SK-N-SH (cell line): ENCODE data around the gene MIP. TPM values are rescaled to one million over a fixed set of nuclear protein-coding genes. Genes with fewer than 3 reads are reported as not detected.

ENCODE experiments used
- CTCF ChIA-PET: fragments of 300-600, 350-600 bp; formaldehyde crosslinking; extraction: SDS; loops from one replicate; lab custom pipeline; 2021; lab: Yijun Ruan, JAX
- POLR2A ChIA-PET: fragments of 350-600 bp; sonication (Branson Sonifier 250); formaldehyde crosslinking; extraction: SDS; loops from one replicate; lab custom pipeline; 2020; ENCODE audit warnings: antibody characterized with exemption, inconsistent platforms; lab: Yijun Ruan, JAX
- DNase-seq: peaks from one replicate; pipeline ENCODE4 v3.0.0; 2012
- H2AFZ ChIP-seq: fragments of 200-600 bp; sonication (generic); 2 replicates; pipeline ENCODE4 v1.8.1; 2016; ENCODE audit warnings: antibody characterized with exemption, mild to moderate bottlenecking, low read depth
- H3F3A ChIP-seq: fragments of 200-600 bp; sonication (generic); replicated peaks from 2 replicates; pipeline ENCODE3; 2016; ENCODE audit warnings: antibody characterized with exemption, mild to moderate bottlenecking; ENCODE audit not compliant: insufficient read depth
- H3K27ac ChIP-seq, 2 experiments: fragments of 200-500 bp in 1 of 2; fragments of 200-600 bp in 1 of 2; sonication (Bioruptor generic) in 1 of 2; sonication (generic), shearing (Covaris generic) in 1 of 2; 2 replicates each; pipeline versions ENCODE4 v1.5.1 to v1.6.1; 2014 to 2016; ENCODE audit warnings: low read depth in 2 of 2, inconsistent platforms in 1 of 2, low read length in 1 of 2, mild to moderate bottlenecking in 1 of 2, mixed read lengths in 1 of 2
- H3K27me3 ChIP-seq: fragments of 200-600 bp; sonication (generic), shearing (Covaris generic); 2 replicates; pipeline ENCODE4 v1.6.1; 2016; ENCODE audit warnings: mixed run types; ENCODE audit not compliant: insufficient read depth
- H3K36me3 ChIP-seq, 2 experiments: fragments of 200-500 bp in 1 of 2; fragments of 200-600 bp in 1 of 2; sonication (Bioruptor generic) in 1 of 2; sonication (generic) in 1 of 2; replicated peaks in 1 of 2; 2 replicates each; pipeline versions ENCODE3 to v1.5.1; 2014 to 2016; ENCODE audit warnings: low read length in 1 of 2, mild to moderate bottlenecking in 1 of 2; ENCODE audit not compliant: insufficient read depth in 2 of 2, control insufficient read depth in 1 of 2
- H3K4me1 ChIP-seq, 2 experiments: fragments of 200-500 bp in 1 of 2; fragments of 200-600 bp in 1 of 2; sonication (Bioruptor generic) in 1 of 2; sonication (generic), shearing (Covaris generic) in 1 of 2; 2 replicates each; pipeline versions ENCODE4 v1.5.1 to v1.6.1; 2014 to 2016; ENCODE audit warnings: low read depth in 1 of 2, low read length in 1 of 2, mixed run types in 1 of 2; ENCODE audit not compliant: insufficient read depth in 2 of 2, control insufficient read depth in 1 of 2
- H3K4me2 ChIP-seq: fragments of 200-600 bp; sonication (generic), shearing (Covaris generic); 2 replicates; pipeline ENCODE4 v1.6.1; 2017; ENCODE audit warnings: mixed run types
- H3K4me3 ChIP-seq, 2 experiments: fragments of 200-500 bp in 1 of 2; fragments of 200-600 bp in 1 of 2; sonication (Bioruptor generic) in 1 of 2; sonication (generic), shearing (Covaris generic) in 1 of 2; 2 replicates each; pipeline versions ENCODE4 v1.5.1 to v1.8.1; 2014 to 2016; ENCODE audit warnings: low read depth in 2 of 2, inconsistent platforms in 1 of 2, low read length in 1 of 2, mild to moderate bottlenecking in 1 of 2, mixed read lengths in 1 of 2, moderate library complexity in 1 of 2
- H3K79me2 ChIP-seq: fragments of 200-600 bp; sonication (generic); 2 replicates; pipeline ENCODE4 v1.8.1; 2017; ENCODE audit warnings: mild to moderate bottlenecking; ENCODE audit not compliant: insufficient read depth
- H3K9ac ChIP-seq: fragments of 200-600 bp; sonication (generic); 2 replicates; pipeline ENCODE4 v1.6.1; 2017; ENCODE audit warnings: mixed run types
- H3K9me2 ChIP-seq: fragments of 200-600 bp; sonication (generic); 2 replicates; pipeline ENCODE4 v1.6.1; 2017; ENCODE audit warnings: mixed run types
- H3K9me3 ChIP-seq: fragments of 200-600 bp; sonication (generic); 2 replicates; pipeline ENCODE4 v1.6.1; 2017; ENCODE audit warnings: mixed run types, mild to moderate bottlenecking, moderate library complexity
- H4K20me1 ChIP-seq: fragments of 200-600 bp; sonication (generic); 2 replicates; pipeline ENCODE4 v1.6.1; 2017; ENCODE audit warnings: mild to moderate bottlenecking, mixed run types; ENCODE audit not compliant: insufficient read depth
- CTCF ChIP-seq: fragments of 200-600 bp; sonication (generic); IDR thresholded peaks from 2 replicates; pipeline ENCODE4 v1.6.1; 2017; ENCODE audit warnings: antibody characterized with exemption, mild to moderate bottlenecking, moderate library complexity
- ELF1 ChIP-seq: IDR thresholded peaks from 2 replicates; pipeline ENCODE4 v1.4.0; 2012
- EP300 ChIP-seq, 2 experiments: IDR thresholded peaks; 2 replicates each; pipeline versions ENCODE4 v1.4.0 to v1.6.1; 2012; ENCODE audit warnings: borderline replicate concordance in 1 of 2, low read depth in 1 of 2, low read length in 1 of 2
- EZH2phosphoT487 ChIP-seq: fragments of 200-600 bp; sonication (generic); IDR thresholded peaks from 2 replicates; pipeline ENCODE4 v1.6.1; 2017; ENCODE audit warnings: low read depth, mixed run types, mild to moderate bottlenecking, antibody characterized with exemption, moderate library complexity, borderline replicate concordance
- FOSL2 ChIP-seq: IDR thresholded peaks from 2 replicates; pipeline ENCODE4 v1.4.0; 2012; ENCODE audit warnings: low read depth, mild to moderate bottlenecking, moderate library complexity, borderline replicate concordance
- GABPA ChIP-seq: IDR thresholded peaks from 2 replicates; pipeline ENCODE4 v1.4.0; 2012; ENCODE audit warnings: low read depth, mild to moderate bottlenecking
- IRF3 ChIP-seq: fragments of 150-350 bp; IDR thresholded peaks from 2 replicates; pipeline ENCODE4 v1.6.1; 2016; ENCODE audit warnings: mild to moderate bottlenecking, low read depth, low read length
- JUND ChIP-seq: IDR thresholded peaks from 2 replicates; pipeline ENCODE4 v1.4.0; 2012
- MXI1 ChIP-seq: IDR thresholded peaks from 2 replicates; pipeline ENCODE4 v1.6.1; 2012; ENCODE audit warnings: mild to moderate bottlenecking, low read depth, low read length, improper control_type of control experiment
- POLR2AphosphoS5 ChIP-seq: IDR thresholded peaks from 2 replicates; pipeline ENCODE4 v1.6.1; 2012; ENCODE audit warnings: low read depth, low read length
- RXRA ChIP-seq: IDR thresholded peaks from 2 replicates; pipeline ENCODE4 v1.4.0; 2012; ENCODE audit warnings: low read depth, mild to moderate bottlenecking, borderline replicate concordance
- SMC3 ChIP-seq: IDR thresholded peaks from 2 replicates; pipeline ENCODE4 v1.6.1; 2012; ENCODE audit warnings: low read depth, low read length, improper control_type of control experiment
- TAF1 ChIP-seq: IDR thresholded peaks from 2 replicates; pipeline ENCODE4 v1.6.1; 2012; ENCODE audit warnings: low read depth, mild to moderate bottlenecking, low read length, moderate library complexity, borderline replicate concordance
- USF1 ChIP-seq: IDR thresholded peaks from 2 replicates; pipeline ENCODE4 v1.4.0; 2012; ENCODE audit warnings: low read depth, borderline replicate concordance
- YY1 ChIP-seq: IDR thresholded peaks from 2 replicates; pipeline ENCODE4 v1.4.0; 2012; ENCODE audit warnings: low read depth, mild to moderate bottlenecking
- ZBTB33 ChIP-seq: IDR thresholded peaks from 2 replicates; pipeline ENCODE4 v1.4.0; 2012; ENCODE audit warnings: low read depth, borderline replicate concordance
- WGBS: methylation state at CpG from one replicate; pipeline ENCODE4 v1.1.6; 2017; ENCODE audit warnings: low lambda C conversion rate; 5-methylcytosine and 5-hydroxymethylcytosine counted together
- polyA plus RNA-seq, 3 experiments: library from polyadenylated mRNA; depleted of rRNA; stranded (reverse); fragments of >200 nt; gene quantifications; 2 replicates each; pipeline ENCODE4 v1.2.3, GENCODE V29; 2012

MIP gene
- polyA plus RNA-seq, 1 of the 3 experiments (the other 2 are of a cell fraction) = not detected

- peak overlapping the region; percentile 81 to 86 for H3K4me3 ChIP-seq
- peak overlapping the region; percentile 85 for H3K4me2 ChIP-seq
- CTCF ChIA-PET = interaction anchor here (0.8 to 1.0 kb wide), 2 partner anchors 8 to 11 kb away, joined by 3 read pairs; no protein-coding TSS in a partner anchor
- 26% methylated on average over 19 of the region's 19 CpGs for WGBS
- peaks cover 10% of the 10 kb centered on the region for H3F3A ChIP-seq
- H3K27me3 ChIP-seq = no peaks in the 10 kb centered on the region
- peak; percentile 59 for DNase-seq
- H3K27ac ChIP-seq = peak overlapping the region; percentile 87 to 88; a peak in 3 of 4 replicates
- H3K79me2 ChIP-seq = peaks cover 28% of the 10 kb centered on the region
- peaks cover 6 to 13% of the 10 kb centered on the region in 2 experiments for H3K36me3 ChIP-seq
- H3K9me2 ChIP-seq = no peaks in the 10 kb centered on the region
- peak overlapping the region; percentile 98 for H2AFZ ChIP-seq
- H4K20me1 ChIP-seq = no peaks in the 10 kb centered on the region
- peak overlapping the region; percentile 94 for H3K9ac ChIP-seq
- peaks cover 6 to 9% of the 10 kb centered on the region in 2 experiments; a peak in 1 of 4 replicates for H3K4me1 ChIP-seq
- TF ChIP-seq SMC3 (no peak), EP300 (IDR thresholded peaks at IDR 0.05; ENCODE audit: borderline replicate concordance in 1 of 2, low read depth in 1 of 2, low read length in 1 of 2) (no peak), EZH2phosphoT487 (no peak)
- H3K9me3 ChIP-seq = no peaks in the 10 kb centered on the region
- POLR2A ChIA-PET = interaction anchor here (0.8 kb wide), 1 partner anchor 20 kb away, joined by 3 read pairs; the partner anchor contains the start of gene TIMELESS
Observed at GRCh38 chr12:56469007-56469930, 14.8 kb upstream of the MIP start.

GRCh38 chr12:56468216-56469006 is 14.0 kb upstream of the MIP start, which contains the start of gene SPRYD4:
TSS of gene SPRYD4 (plus strand) at chr12:56468578. CDS start at chr12:56468592, 14 bp downstream.
- peaks cover 6 to 9% of the 10 kb centered on the region in 2 experiments; a peak in 1 of 4 replicates for H3K4me1 ChIP-seq
- CTCF ChIA-PET = interaction anchor here (0.6 to 1.5 kb wide), 5 partner anchors 9 to 279 kb away, joined by 3 to 6 read pairs (median 3); partner anchors contain the start of genes CNPY2 and SMARCC2
- H3F3A ChIP-seq = peaks cover 10% of the 10 kb centered on the region
- H4K20me1 ChIP-seq = no peaks in the 10 kb centered on the region
- H3K79me2 ChIP-seq = peaks cover 28% of the 10 kb centered on the region
- no peaks in the 10 kb centered on the region for H3K27me3 ChIP-seq
- peak; percentile 94 for DNase-seq
- peaks cover 4 to 11% of the 10 kb centered on the region in 2 experiments for H3K36me3 ChIP-seq
- peak within 1 kb of the TSS; percentile 81 to 86 for H3K4me3 ChIP-seq
- WGBS = 1% methylated on average over 33 of the region's 43 CpGs
- POLR2A ChIA-PET = interaction anchor here (0.8 kb wide), 1 partner anchor 19 kb away, joined by 3 read pairs; the partner anchor contains the start of gene TIMELESS
- peak within 1 kb of the TSS; percentile 94 for H3K9ac ChIP-seq
- no peaks in the 10 kb centered on the region for H3K9me2 ChIP-seq
- H3K9me3 ChIP-seq = no peaks in the 10 kb centered on the region
- H3K4me2 ChIP-seq = peak within 1 kb of the TSS; percentile 85
- H3K27ac ChIP-seq = peak within 1 kb of the TSS; percentile 87 to 88
- H2AFZ ChIP-seq = peak within 1 kb of the TSS; percentile 98
- peak; percentile 17; the same call in 1 of the 2 replicates for TF ChIP-seq FOSL2
- TF ChIP-seq YY1 = peak; percentile 92
- TF ChIP-seq RXRA = no peak
- peak; percentile 95 for TF ChIP-seq USF1
- TF ChIP-seq GABPA = peak; percentile 38; the same call in 1 of the 2 replicates
- no peak for TF ChIP-seq IRF3
- peak; percentile 99 for TF ChIP-seq MXI1
- peak; percentile 95 for TF ChIP-seq POLR2AphosphoS5
- peak; percentile 96 for TF ChIP-seq TAF1
- TF ChIP-seq ELF1 = peak; percentile 42; the same call in 1 of the 2 replicates
- no peak; the same call in 1 of the 2 replicates for TF ChIP-seq ZBTB33
- TF ChIP-seq EP300 (IDR thresholded peaks at IDR 0.05; ENCODE audit: borderline replicate concordance in 1 of 2, low read depth in 1 of 2, low read length in 1 of 2) = no peak; a peak in 1 of 4 replicates
- TF ChIP-seq JUND = no peak
- TF ChIP-seq CTCF = peak; percentile 45
